ENCODE measurements around the gene ARHGAP40. TPM values are rescaled to one million over a fixed set of nuclear protein-coding genes. Genes with fewer than 3 reads are reported as not detected.

Gene ARHGAP40
- total RNA-seq, result not detected in 2 replicates

GRCh38 chr20:38601216-38602184 is at the start of gene ARHGAP40:
Gene ARHGAP40, plus strand, starts transcription at chr20:38601809.

GRCh38 chr20:38581013-38581412 is 20.6 kb upstream of the ARHGAP40 start, which contains the start of gene ADIG:
Gene ADIG, plus strand, starts transcription at chr20:38581197. Its CDS starts 54 bp downstream, at chr20:38581251.

Other genes with a start within 250 kb of the ARHGAP40 start
- gene SNHG17, start 166.5 kb upstream of the ARHGAP40 start, total RNA-seq, result 12.8 and 15.6 TPM in 2 replicates
- 14.1 and 14.6 TPM in 2 replicates for gene RALGAPB, start 129.0 kb upstream of the ARHGAP40 start, total RNA-seq
- not detected in 2 replicates for gene ADIG, start 20.6 kb upstream of the ARHGAP40 start, total RNA-seq
- gene SLC32A1, start 122.7 kb downstream of the ARHGAP40 start, total RNA-seq, result not detected in 2 replicates
- gene ACTR5, start 146.7 kb downstream of the ARHGAP40 start, total RNA-seq, result 6.2 and 7.7 TPM in 2 replicates
- not detected in 2 replicates for gene PPP1R16B, start 203.9 kb downstream of the ARHGAP40 start, total RNA-seq